GM19468 (cell line): ENCODE results near the gene JARID2.

Experiments used
- ATAC-seq: cut with Tn5 transposase; IDR thresholded peaks from one replicate; pipeline ENCODE4 v1.9.1; 2021; ENCODE audit warnings: mild to moderate bottlenecking, moderate library complexity, moderate number of reproducible peaks; ENCODE audit not compliant: unreplicated experiment; ENCODE audit errors: extremely low read depth

Gene JARID2

DNA sequence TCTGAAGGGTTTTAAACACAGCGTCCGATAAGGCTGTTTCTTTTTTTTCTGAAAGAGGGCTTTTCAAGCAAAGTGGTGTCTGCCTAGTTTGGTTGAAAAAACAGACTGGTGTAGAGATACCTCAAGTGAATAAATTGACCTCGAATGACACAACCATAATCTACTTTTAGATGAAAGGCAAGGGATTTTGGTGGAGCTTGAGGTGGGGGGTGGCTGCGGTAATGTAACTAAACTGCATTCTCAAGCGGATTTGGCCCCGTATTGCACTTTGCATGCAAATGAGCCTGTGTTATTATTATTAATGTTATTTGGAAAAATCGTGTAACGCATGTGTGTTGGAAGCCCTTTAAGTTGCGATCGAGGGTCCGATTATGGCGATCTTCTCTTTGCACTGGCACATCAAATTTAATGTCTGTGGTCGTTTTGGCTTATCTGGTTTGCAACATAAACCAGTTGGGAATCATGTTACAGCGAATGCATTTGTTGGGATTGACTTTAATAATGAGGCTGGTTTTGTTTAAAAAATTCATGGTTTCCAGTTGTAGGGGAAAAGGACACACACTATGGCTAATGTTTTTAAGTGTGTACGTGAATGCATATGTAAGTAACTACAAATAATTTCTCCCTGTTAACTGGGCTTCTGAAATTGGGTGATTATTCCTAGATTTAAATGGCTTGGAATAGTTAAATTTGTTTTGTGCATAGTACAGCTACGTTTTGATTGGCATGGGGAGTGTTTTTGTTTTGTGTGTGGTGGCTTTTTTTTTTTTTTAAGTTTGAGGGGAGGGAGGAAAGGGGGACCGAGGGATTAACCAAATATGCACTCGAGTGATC lies 1.0 kb downstream of the JARID2 start:
- ATAC-seq = no peak

DNA sequence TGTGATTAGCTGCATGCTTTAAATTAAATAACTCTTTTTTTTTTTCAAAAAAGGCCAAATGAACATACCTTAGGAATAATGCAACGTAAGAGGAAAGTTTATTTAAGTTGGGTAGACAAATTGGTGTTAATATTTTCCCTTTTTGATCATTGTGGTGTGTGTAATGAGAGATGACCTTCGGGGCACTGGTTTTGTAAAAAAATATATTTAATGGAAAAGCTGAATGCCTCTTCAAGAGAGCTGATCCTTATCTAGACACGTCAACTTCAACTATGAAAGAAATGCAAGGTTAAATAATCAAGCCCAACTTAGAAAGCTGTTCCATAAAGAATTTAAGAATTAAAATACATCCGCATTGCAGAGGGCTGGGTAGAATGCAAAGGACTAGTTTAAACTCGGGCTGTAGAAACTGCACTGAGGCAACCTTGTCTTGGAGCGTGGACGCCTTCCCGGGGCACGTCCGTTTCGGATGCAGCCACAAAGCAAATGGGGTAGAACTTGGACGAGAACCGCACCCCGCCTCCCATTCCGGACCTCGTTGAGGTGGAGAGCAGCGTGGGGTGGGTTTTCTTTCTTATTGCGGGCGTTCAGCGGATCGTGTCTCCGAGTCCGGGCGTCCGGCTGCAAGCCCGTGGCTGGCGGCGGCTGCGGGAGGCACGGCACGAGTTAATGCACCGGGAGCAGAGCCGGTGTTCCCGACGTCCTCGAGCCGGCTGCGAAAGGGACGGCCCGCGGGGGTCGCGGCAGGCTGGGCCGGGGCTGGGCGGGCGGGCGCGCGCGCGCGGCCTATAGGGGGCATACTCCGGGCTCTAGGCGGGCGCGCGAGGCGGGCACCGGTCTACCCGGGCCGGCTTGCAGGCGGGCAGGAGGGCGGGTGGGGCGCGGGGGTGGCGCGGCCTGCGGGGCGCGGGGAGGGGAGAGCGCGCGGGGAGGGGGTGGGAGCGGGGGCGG lies 1.9 kb downstream of the JARID2 start:
- no peak for ATAC-seq

DNA sequence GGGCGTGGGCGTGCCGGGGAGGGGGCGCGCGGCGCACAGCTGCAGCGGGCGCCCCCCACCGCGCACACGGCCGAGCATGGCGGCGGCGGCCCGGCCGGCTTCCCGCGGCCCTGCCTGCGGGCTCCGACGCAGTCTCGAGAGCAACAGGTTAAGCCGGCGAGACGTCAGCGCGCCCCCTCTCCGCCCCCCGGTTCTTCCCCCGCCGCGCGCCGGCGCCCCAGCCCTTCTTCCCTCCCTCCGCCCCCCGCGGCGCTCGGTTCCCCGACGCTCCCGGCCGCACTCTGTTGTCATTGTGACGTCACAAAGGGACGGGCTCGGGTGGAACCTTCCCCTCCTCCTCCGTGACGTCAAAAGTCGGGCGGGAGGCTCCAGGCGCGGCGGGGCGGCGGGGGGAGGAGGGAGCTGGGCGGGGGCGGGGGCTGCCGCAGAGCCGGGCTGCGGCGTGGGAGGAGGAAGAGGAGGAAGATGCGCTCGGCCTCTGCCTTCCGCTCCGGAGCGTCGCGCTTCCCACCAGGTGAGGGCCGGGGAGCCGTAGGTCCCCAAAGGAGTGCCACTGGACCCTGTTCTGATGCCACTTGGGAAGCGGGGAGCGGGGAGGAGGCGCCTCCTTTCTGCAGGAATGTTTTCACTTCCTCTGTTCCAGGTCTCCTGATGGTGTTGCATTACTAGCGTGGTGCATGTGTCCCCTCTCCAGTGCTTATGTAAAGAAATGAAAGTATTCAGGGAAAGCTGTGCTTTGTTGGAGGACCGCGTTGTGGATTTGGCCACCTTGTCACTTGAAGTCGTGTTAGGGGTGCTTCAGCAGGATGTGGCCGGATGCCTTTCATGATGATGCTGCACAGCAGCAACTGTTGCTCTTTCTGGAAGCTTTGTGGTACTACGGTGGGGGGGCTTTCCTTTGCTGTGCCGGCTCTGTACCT lies 2.8 kb downstream of the JARID2 start:
- ATAC-seq = no peak

DNA sequence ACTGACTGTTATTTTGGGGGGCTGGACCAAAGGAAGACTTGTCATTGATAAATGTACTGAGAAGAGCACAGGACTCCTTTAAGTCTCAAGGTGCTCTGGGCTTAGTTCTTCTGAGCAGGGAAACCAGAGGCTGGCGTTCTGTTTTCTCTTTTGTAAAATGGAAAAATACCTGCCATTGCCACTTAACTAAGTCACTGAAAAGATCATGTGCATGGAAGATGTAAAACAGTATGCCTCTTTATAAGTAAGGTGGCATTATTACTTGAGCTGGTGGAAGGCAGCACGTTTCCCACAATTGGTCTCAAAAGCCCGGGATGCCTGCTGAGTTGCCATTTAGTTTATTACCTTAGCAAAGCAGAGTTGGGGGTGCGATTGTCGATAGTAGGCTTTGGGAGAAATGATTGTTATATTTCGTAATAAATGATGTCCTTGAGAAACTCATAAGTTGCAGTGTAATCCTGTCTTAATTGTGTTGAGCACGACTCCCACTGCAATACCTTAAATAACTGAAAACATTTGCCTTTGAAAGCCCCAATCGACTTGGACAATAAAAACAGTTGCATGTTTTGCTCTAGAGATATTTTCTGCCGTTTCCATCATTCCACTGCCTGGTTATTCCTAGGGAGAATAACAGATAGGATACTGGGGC lies 3.6 kb downstream of the JARID2 start:
- no peak for ATAC-seq

DNA sequence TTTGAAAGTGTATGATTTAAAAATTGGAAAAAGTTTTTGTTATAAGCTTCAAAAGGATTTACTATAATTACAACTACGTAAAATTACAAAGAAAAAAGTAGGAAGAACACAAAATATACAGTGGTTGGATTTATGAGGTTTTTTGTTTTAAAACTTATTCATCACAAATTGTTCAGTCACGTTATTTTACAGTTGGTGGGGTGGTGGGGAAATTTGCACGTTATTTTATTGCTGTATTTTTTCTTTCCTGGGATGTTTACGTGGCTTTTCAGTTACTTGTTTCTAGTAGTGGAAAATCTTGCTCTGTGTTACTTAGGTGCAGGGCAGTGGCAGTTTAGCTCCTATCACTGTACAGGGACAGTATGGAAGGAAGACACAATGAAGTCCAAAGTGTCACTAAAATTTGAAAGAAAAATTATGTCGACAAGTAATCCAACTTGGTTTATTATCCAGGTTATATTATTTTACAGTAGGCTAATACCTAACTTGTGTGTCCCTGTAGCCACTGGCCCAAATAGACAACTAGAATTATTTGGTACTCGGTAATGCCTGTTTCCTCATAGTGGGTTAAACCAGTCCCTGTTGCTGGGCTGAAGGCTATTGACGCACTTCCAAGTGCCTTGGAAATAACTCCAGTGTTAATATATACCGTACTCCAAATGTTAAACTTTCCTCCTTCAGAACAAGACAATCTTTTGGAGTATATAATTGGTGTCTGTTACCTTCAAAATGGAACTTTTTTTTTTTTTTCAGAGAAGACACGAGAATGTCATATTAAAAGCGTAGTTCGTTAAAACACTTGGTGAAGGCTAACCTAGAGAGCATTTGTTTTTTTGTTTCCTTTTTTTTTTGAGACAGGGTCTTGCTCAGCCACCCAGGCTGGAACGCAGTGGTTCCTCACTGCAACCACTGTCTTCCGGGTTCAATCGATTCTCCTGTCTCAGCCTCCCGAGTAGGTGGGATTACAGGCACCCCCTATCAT lies 4.6 kb downstream of the JARID2 start:
- ATAC-seq = no peak

DNA sequence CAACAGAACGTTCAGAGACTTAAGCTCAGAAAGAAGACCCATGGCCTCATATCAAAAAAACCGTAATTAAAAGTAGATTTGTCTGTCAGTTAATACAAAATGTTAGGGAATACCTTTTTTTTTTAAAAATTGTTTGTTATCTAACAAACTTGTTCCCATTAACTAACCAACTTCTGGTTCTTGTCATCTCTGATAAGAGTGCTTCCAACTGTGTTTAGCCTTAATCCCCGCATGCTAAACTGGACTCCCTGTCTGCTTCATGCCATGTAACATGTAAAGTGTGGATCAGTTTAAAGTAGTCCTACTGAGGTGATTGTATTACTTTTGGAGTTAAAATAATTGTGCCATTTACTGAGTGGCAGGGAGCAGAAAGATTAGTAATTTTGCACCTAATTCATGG lies 6.3 kb downstream of the JARID2 start:
- ATAC-seq = no peak

DNA sequence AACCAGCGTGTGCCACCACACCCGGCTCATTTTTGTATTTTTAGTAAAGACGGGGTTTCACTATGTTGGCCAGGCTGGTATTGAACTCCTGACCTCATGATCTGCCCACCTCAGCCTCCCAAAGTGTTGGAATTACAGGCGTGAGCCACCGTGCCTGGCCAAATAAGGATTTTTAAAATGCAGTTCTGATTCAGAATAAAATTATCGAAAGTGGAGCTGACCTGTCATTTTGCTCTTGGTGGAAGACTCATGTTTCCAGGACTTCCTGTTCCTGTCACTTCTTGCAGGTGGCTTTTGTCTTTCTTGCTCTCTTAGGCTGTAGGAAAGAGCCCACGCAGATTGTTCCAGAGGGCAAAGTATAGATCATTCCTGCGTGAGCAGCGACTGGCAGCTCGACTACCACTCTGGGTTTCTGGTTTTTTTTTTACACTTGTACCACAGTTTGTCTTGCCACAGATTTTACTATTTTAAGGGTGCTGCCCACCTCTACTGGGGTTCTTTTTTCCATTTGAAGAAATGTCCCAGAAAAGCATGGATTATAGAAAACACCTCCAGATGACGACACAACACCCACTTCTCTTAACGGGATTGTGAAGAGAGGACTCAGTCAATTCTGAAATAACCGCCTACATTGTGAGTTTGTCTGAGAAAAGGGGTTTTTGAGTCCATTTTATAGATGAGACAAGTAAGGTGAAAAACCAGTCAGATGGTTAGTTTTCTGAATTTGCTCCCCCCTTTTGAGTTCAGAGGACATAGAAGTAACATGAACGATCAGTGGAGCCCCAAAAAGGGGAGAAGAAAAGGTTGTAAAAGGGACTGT lies 7.5 kb downstream of the JARID2 start:
- no peak for ATAC-seq

DNA sequence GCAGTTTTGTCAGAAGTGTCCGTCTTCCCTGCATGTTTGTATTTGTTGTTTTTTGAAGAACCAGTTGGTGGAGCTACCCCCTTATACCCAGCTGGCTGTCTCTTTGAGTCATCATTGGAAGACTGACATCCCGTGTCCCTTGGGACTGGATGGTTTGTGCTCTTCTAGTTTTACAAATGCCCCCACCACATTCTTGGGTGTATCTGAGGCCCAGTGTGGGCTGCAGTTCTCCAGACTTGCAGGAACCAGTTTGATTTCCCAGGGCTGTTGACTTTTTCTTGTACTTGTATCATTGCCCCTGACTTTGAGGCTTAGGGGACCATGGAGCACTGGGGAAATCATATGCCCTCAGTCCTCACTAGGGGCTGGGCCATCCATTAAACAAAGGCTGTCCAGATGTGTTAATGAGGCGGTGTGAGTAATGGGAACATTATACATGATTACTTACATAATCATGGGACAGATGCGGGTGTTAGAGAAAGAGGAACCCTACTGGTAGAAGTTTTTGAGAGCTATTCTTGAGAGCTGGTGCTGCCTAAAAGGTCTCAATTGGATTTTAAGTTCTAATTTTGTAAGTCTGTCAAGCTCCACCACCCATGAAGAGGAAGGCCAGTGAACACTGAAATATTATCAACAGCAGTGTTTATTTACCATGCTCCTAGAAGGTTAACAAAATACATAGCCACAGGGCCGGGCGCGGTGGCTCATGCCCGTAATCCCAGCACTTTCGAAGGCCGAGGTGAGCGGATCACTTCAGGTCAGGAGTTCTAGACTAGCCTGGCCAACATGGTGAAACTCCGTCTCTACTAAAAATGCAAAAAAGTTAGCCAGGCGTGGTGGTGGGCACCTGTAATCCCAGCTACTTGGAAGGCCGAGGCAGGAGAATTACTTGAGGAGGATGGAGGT lies 8.5 kb downstream of the JARID2 start:
- ATAC-seq = no peak

DNA sequence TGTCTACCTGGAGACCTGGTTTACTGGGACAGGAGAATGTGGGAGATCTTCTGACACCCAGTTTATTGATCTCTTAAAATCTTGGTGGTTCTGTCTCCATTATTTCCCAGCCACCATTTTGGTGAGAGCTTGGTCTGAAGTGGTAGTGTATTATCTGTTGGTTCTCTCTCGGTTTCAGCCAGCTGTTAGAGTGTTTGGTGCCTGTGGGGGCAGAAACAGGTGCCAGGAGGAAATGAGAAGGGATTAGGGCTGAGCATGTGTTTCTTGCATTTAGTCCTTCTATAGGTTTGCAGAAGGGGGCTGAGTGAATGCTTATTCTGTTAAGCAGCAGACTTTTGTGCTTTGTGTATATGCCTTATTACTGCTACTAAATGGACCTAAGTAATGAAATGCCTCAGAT lies 9.6 kb downstream of the JARID2 start:
- ATAC-seq = peak; percentile 77

DNA sequence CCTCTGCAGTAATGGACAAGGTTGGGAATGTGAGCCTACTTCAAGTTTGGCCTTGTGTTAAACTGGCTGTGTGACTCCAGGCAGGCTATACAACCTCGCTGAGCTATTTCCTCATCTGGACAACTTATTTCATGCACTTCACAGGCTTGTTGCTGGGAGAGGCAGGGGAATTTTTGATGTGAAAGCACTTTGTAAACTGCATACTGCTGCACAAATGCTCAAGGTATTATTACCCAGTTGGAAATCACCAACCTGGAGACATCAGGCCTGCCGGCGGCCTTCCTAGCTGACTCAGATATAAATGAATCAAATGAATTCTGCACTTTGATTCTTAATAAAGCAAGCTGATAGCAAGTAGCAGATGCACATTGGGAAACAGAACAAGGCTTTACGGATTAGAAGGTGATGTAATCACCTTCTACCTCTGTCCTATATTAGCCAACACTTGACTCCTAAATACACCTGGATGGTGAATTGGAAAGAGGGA lies 10.1 kb downstream of the JARID2 start:
- ATAC-seq = no peak

DNA sequence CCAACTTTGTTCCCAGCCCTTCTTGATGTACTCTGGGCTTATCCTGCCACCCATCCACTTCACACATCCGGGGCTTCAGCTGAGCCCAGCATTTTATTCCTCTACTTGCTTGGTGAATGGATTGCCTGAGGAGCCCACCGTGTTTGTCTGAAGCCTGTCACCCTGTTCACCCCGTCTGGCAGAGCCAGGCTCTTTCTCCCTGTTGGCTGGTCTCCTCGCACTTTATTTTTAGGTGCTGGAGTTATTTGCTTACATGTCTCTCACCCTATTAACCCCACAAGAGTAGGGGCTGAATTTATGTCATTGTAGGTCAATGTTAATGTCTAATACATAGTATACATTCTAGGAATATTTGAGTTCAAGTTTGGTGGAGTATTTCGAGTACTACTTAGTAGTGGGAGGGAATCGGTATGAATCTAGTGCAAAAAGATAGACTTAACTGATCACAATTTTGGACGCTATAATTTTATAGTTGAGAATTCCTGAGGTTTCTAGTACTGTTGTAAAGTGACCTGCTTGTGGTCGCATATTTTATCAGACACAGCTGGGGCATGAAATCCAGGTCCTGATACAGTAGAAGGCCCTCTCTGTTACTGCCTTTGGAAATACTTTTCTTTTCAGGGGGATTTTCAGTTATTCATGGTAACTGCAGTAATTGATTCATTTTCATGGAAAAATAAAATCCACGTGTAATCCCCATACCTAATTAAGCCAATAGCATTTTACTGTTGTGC lies 10.8 kb downstream of the JARID2 start:
- ATAC-seq = no peak

DNA sequence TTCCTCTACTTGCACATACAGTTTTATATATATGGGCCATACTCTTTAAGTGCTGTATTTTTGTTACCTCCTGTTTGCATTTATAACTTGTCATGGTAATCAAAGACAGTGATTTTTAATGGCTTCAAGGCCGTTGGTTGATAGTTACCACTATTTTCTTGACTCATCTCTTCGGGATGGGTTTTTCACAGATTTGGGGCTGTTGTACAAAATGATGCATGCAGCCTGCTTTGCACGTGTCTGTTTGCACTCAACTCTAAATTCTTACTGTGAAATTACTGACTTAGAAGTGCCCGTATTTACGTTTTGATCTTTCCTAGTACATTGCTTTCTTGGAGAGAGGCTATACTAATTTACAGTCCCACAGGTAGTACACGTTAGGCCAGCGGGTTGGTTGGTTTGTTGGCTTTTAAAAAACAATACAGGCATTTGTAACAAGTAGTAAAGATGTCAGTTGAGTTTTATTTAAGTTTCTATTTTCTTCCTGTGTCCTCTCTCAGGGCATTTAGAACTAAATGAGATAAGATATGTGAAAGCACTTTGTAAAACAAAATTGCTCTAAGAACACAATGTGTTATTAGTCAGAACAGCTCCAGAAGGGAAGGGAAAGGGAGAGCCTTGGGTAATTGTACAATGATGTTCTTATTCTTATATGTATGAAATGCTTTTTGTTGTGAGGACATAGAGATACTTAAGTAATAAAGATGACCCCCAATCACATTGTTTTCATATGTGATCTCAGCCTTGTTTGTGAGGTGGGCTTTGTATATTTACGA lies 11.7 kb downstream of the JARID2 start:
- ATAC-seq = no peak

DNA sequence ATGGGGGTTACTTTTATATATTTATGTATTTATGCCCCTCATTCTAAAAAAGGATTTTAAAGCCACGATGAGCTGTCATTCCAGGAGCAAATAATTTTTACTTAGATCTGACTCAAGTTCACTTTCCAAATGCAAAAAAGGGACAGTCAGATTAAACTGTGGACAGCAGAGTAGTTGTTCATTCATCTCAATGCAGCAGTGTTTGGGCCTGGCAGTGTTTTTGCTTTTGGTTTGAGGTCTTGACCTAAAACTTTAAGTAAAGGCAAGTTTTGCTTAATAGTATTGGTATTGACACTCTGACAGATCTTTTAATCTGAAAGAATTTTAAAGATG lies 13.9 kb downstream of the JARID2 start:
- ATAC-seq = no peak

DNA sequence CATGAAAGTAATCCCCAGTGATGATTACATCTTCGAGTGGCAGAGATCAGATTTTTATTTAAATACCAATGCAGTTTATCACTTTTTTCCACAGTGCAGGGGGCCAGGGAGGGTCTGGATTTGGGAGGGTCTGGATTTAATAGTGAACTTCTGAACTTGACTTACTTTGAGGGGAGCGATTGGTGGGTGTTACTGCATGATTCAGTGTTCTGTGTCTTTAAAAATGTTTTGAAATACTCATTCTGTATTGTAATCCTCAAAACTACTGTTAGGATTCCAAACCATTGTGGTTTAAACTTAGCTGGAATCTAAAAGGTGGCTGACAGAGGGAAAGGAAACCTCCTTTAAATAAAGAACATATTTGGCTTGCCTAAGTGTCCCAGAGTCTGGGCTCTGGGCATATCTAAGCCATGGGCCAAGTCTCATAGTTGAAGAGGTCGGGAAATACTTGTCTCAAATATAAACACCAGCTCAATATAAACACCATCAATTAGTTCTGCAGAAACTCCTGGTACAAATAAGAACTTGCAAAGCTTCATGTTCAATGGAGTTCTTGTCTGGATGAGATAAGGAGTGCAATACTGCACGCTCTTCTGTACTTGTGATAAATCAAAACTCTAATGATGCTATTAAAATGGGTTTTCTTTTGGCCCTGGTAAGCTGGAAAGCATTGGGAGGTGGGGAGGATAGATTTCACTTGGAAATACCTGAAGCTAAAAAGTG lies 14.4 kb downstream of the JARID2 start:
- no peak for ATAC-seq
